ENCODE results near the gene LIN28B.

DNA sequence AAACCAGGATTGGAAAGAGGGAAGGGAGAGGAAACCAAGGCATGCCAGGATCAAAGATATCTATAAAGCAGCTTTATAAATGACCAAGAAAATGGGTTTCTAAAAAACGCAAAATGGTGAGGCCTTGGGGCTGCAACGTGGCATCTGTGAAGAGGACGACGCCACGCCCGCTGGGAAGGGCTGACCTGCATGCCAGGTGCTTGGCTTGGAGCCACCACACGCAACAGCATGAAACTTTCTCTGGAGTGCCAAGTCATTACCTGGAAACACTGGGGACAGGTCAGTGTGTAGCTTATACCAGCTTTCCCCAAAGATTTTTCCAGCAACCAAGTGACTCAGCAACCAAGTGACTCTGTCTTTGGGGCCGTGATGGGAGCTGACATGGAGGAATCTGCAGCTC lies 140.4 kb downstream of the LIN28B start:
- TF ChIP-seq CREB1 (CRISPR knock-in tag; IDR thresholded peaks at IDR 0.05; ENCODE audit: low read depth) = no peak
- no peak for TF ChIP-seq EZH2phosphoT487 (IDR thresholded peaks at IDR 0.05; ENCODE audit: unreplicated experiment)
- TF ChIP-seq, protein P1, sequence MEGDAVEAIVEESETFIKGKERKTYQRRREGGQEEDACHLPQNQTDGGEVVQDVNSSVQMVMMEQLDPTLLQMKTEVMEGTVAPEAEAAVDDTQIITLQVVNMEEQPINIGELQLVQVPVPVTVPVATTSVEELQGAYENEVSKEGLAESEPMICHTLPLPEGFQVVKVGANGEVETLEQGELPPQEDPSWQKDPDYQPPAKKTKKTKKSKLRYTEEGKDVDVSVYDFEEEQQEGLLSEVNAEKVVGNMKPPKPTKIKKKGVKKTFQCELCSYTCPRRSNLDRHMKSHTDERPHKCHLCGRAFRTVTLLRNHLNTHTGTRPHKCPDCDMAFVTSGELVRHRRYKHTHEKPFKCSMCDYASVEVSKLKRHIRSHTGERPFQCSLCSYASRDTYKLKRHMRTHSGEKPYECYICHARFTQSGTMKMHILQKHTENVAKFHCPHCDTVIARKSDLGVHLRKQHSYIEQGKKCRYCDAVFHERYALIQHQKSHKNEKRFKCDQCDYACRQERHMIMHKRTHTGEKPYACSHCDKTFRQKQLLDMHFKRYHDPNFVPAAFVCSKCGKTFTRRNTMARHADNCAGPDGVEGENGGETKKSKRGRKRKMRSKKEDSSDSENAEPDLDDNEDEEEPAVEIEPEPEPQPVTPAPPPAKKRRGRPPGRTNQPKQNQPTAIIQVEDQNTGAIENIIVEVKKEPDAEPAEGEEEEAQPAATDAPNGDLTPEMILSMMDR (conservative IDR thresholded peaks at IDR 0.05; ENCODE audit: low read depth in 2 of 2) = no peak
